SH-SY5Y (cell line): ENCODE results near the gene KRTAP13-2.

Experiments
- GATA2 ChIP-seq: IDR thresholded peaks from 2 replicates; pipeline ENCODE4 v1.6.1; 2011; ENCODE audit warnings: mild to moderate bottlenecking, low read depth, low read length
- GATA3 ChIP-seq: IDR thresholded peaks from 2 replicates; pipeline ENCODE4 v1.6.1; 2011; ENCODE audit warnings: low read depth, mild to moderate bottlenecking, low read length, moderate library complexity

The KRTAP13-2 gene

GRCh38 chr21:30338717-30339116 lies 33.4 kb downstream of the KRTAP13-2 start:
- TF ChIP-seq GATA2 = no peak
- no peak for TF ChIP-seq GATA3

GRCh38 chr21:30337772-30338171 lies 34.3 kb downstream of the KRTAP13-2 start:
- TF ChIP-seq GATA3 (no peak), GATA2 (no peak)

DNA sequence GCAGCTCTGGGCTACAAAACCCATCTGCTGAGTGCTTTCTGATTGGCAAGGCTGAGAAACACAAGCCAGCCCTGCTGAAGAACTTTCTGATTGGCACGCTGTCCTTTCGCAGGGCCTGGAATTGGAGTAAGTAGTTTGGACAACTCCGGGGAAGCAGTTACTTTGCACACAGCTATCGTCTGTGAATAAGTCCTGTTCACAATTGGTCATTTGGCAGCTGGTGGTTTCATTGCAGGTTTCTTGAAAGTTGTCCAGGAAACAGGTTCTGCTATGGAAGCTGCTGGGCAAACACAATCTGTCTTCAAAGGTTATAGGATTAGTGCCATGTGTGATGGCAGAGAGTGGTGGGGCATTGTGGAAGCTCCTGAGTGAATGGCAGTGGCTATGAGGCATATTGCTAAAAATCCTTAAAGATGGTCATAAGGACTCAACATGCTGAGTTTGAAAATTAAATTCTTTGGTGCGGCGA lies 34.8 kb downstream of the KRTAP13-2 start, which contains the start of gene KRTAP27-1:
Gene KRTAP27-1, minus strand, starts transcription at position 419 of the 469 bp plus-strand sequence. Its CDS starts 26 bp downstream, at position 393.
- TF ChIP-seq GATA3 = no peak
- no peak for TF ChIP-seq GATA2

GRCh38 chr21:30336596-30336995 lies 35.5 kb downstream of the KRTAP13-2 start:
- TF ChIP-seq GATA2 (no peak), GATA3 (no peak)

GRCh38 chr21:30333736-30334135 lies 38.3 kb downstream of the KRTAP13-2 start:
- TF ChIP-seq GATA3 (no peak), GATA2 (no peak)

DNA sequence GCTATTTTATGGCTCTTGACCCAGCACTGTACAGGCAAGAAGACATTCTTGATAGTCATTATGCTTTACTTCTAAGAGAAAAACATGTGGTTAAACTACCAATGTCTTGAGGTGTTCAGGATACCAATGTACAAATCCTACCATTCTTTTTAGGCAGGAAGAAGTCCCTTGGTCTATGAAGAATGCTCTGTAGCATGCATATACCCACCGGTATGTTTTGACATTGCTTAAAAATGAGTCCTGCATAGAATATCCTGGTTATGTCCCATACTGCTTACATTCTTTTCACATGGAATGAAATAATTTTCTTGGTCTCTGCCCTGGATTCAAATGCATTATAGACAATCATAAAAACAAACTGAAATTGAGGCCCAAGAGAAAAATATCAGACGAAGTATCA lies 39.4 kb downstream of the KRTAP13-2 start:
- TF ChIP-seq GATA2 = no peak
- TF ChIP-seq GATA3 = no peak

- TF ChIP-seq GATA2 = no peak
- TF ChIP-seq GATA3 = no peak
These were observed 42.7 kb downstream of the KRTAP13-2 start for GRCh38 chr21:30329203-30329875.

DNA sequence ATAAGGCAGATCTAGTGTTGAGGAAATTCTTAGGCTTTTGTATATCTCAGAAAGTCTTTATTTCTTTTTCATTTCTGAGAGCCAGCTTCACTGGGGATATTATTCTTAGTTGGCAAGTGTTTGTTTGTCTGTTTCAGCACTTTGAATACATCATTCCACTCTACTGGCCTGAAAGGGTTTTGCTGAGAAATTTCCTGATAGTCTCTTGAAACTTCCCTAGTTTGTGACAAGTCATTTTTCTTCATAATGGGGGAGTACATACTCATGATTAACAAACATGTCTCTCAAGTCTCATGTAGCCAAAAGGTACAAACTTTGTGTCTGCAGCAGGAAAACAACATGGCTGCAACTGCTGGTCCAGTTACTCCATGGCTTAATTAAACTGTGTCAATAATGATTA lies 45.7 kb downstream of the KRTAP13-2 start:
- TF ChIP-seq GATA2 (no peak), GATA3 (no peak)
